Measurements from ENCODE around the gene ABCG8.

ABCG8 gene

GRCh38 chr2:43872151-43872550, 33.4 kb downstream of the ABCG8 start:
- no peak for DNase-seq (ENCODE audit: low read depth in 2 of 2)

DNA sequence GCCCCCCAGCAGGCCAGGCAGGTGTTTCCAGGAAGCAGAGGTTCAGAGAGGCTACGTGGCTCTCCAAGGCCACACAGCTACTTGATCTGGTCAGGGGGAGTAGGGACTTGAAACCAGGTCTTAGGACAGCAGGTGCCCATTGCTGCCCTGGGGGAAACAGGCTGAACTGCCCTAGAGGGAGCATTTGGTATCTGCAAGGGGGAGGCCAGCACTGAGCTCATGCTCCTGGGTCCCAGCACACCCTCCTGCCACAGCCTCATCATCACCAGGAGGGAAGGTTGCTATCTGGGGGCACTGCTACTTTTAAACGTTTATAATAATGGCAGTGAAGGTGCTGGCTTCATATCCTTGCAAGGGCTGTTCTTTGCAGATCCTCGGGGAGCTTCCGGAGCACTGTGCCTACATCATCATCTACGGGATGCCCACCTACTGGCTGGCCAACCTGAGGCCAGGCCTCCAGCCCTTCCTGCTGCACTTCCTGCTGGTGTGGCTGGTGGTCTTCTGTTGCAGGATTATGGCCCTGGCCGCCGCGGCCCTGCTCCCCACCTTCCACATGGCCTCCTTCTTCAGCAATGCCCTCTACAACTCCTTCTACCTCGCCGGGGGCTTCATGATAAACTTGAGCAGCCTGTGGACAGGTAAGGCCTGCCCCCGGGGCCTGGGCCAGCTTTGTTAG, 36.1 kb downstream of the ABCG8 start:
- no peak for DNase-seq (ENCODE audit: low read depth in 2 of 2)

- DNase-seq (ENCODE audit: low read depth in 2 of 2), result peak; percentile 23 to 25
Observed at GRCh38 chr2:43877782-43878464, 39.2 kb downstream of the ABCG8 start.

- no peak for DNase-seq (ENCODE audit: low read depth in 2 of 2)
Observed at GRCh38 chr2:43879261-43879660, 40.5 kb downstream of the ABCG8 start.

DNA sequence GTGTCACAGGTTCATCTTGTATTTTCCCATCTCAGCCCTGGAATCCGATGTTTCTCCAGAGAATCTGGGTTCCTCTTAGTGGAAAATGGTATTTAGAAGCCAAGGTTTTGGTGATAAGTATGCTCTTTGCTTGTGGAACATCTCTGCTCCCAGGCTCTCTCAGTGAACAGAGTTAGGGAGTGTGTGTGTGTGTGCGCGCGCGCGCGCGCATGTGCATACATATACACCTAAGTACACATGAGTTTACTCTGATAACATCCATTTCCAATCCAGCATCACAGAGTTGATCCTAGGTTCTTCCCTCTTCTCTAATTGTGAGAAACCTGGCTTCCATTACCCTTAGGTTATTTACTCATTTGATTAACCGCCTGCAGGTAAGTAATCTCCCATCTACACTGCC, 41.7 kb downstream of the ABCG8 start:
- DNase-seq (ENCODE audit: low read depth in 2 of 2), result no peak

GRCh38 chr2:43880952-43881351, 42.2 kb downstream of the ABCG8 start:
- no peak for DNase-seq (ENCODE audit: low read depth in 2 of 2)

GRCh38 chr2:43882312-43882711, 43.5 kb downstream of the ABCG8 start:
- DNase-seq (ENCODE audit: low read depth in 2 of 2), result no peak

DNA sequence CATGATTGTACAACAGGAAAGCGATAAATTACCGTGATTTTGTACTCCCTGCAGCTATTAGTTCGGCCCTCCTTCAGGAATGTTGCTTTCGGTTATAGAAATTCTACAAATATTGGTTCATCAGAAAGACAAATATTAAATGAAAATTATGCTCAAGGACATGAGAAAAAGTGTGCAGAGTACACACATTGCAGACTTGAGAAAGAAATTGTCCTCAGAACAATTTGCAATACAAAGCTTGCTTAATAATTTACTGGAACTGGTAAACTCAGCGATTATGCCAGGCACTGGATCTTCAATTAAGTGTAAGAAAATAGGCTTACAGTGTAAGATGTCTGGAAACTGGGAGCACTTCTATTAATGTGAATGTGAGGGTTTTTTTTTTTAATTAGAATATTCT, 45.9 kb downstream of the ABCG8 start:
- DNase-seq (ENCODE audit: low read depth in 2 of 2), result no peak

- DNase-seq (ENCODE audit: low read depth in 2 of 2), result no peak
Observed at GRCh38 chr2:43885132-43885632, 46.4 kb downstream of the ABCG8 start.

GRCh38 chr2:43887176-43887575, 48.4 kb downstream of the ABCG8 start:
- no peak for DNase-seq (ENCODE audit: low read depth in 2 of 2)

DNA sequence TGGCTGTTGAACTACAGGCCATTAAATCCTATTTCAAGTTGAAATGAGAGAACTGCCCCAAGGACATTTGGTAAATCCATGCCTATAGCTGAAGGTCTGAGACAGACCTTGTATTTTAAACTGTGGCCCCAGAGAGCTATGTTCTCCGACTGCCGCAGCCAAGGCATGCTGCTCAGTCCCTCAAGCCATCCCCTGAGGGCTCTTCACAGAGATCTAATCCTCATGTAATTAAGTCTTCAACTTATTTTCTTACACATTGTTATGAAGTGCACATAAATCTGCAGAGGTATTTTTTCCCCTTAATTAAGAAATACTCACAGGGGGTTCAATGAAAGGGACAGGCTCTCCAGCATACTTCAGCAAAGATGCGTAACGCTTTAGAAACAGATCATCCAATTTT, 50.6 kb downstream of the ABCG8 start:
- DNase-seq (ENCODE audit: low read depth in 2 of 2), result no peak

GRCh38 chr2:43890855-43891254, 52.1 kb downstream of the ABCG8 start:
- DNase-seq (ENCODE audit: low read depth in 2 of 2), result no peak

DNA sequence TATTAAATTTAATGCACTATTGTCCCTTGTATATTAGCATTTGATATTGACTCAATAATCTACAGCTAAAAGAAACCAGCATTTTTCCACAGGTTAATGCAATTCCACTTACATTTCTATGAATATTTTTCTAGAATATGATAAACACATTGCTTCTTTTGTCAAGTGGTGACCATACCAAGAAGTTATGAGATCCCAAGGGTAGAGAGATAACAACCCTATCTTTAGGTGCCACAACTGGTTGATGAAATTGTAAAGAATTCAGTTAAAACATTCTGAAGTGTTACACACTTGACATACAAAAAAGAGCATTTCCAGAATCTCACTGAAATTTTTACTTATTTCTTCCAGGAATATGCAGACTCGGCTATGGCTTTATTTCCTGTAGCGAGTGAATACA, 56.0 kb downstream of the ABCG8 start:
- DNase-seq (ENCODE audit: low read depth in 2 of 2), result no peak

- DNase-seq (ENCODE audit: low read depth in 2 of 2), result no peak
Observed at GRCh38 chr2:43896906-43897305, 58.1 kb downstream of the ABCG8 start.

DNA sequence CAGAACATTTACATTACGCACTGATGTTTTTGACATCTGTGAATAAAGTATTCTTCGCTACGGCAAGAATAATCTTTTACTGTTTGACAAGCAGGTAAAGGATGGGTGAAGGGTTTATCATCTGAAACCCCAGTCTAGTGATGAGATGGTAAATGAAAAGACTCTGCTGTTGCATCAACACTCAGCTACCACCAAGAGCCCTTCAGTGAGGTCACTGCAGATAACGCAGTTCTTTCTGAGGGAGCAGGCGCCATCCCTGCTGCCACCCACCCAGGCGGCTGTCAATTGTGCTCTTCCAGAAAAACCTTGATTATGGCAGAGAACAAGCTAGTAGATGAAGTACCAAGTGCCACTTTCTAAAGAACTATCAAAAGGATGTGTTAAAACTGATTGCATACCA, 58.7 kb downstream of the ABCG8 start:
- no peak for DNase-seq (ENCODE audit: low read depth in 2 of 2)

DNA sequence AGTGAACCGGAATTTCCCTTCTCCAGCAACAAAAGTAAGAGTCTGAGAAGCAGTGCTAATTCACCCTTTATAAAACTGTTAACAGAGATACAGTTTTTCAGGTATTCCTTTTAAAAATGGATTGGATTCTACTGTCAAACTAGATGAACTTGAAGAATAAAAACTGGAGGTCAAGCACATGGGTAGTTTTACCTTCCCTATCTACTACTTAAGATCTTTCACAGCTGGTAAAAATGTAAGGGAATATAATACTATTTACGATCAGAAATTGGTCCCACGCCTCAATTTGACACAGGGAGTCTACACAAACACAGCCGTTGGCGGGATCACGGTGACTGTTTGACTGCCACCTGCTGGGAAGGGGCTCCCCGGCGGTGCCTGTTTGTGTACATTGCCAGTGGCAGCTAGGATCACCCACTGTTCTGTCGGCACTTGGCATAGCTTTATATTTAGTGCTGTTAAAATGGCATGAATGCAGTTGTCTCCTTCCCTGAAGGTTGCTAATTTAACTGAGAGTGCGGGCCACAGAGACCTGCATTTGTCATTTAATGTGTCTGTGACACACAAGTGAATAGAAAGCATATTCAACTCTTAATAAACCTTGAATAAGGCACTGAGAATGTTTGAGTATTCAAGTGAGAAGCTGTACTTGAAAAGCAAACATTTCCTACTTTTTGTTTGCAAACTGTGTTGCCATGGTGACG, 59.5 kb downstream of the ABCG8 start:
- no peak for DNase-seq (ENCODE audit: low read depth in 2 of 2)

DNA sequence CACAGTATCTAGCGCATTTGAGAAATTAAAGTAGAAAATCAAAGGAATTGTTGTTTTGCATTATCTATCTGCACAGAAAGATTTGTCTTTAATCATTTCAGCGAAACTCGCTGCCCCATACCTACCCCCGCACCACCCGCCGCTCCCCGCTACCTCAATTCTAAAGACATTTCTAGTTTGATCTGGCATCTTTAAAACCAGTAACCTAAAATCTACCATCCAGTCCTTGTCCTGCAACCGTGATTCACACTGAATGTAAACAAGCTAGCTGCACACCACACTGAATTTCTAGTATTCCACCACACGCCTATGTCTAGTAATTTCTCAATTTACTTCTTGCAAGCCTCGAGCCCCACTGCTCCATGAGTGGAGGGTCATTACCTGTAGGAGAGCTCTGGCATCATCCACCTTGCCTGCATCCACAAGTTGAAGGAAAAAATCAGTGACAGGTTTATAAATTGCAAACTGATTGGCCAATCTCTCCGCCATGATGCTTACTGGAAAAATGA, 60.1 kb downstream of the ABCG8 start:
- no peak for DNase-seq (ENCODE audit: low read depth in 2 of 2)

GRCh38 chr2:43899589-43899988, 60.8 kb downstream of the ABCG8 start:
- no peak for DNase-seq (ENCODE audit: low read depth in 2 of 2)

GRCh38 chr2:43905371-43905803, 66.6 kb downstream of the ABCG8 start:
- no peak for DNase-seq (ENCODE audit: low read depth in 2 of 2)

DNA sequence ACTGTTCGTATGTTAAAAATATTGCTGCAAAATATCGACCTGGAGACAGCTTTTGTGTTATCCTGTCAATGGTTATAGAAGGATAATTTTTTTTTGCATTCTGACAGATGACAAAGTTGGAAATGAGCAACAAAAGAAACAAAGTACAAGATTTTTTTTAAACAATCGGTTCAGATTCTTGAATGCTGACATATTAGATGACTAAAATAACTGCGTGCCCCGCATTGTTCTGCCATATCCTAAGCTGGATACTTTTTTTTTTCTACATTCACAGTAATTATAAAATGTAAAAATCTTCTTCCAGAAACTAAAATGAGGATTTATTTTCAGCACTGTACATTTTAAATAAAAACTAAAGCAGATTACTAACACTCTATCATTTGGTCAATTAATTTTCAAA, 67.1 kb downstream of the ABCG8 start:
- no peak for DNase-seq (ENCODE audit: low read depth in 2 of 2)

DNA sequence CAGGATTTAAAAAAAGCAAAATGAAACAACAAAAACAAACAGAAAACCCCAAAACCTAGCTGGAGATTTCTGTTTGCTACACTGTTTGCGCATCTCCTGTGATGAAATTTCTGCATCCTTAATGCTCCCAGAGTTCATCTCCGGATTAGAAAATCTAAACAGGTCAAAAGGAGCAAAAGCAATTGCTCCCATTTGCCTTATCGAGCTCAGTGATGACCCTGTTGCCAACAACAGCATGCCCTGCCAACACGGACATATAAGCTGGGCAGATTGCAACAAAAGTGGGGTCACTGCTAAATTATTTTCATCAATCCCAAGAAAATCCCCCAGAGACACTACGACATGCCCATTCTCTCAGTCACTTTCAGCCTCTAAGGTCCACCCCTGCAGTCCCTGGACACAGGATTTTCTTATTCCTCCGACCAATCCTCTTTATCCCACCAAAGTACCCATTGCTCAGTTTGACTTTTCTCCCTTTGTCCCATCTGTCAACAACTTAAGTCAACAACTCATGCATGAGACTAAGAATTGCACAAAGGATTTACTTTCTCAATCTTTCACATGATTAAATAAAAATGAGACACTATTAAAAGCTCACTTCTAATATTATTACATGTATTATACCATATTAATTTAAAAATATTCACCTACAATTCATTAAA, 67.8 kb downstream of the ABCG8 start:
- no peak for DNase-seq (ENCODE audit: low read depth in 2 of 2)

Measured in stimulated activated CD8-positive, alpha-beta memory T cell treated with anti-CD3 and anti-CD28 coated beads, Interleukin-7, amount 100 ng/mL, for 4 hours (primary cell).